ENCODE results near the gene RGCC.
A peak's percentile ranks its signal among the peaks of the same experiment; 100 is the strongest.

RGCC gene

GRCh38 chr13:41515491-41516139 is 58.3 kb downstream of the RGCC start:
- H2AK5ac ChIP-seq (ENCODE audit: low read length, severe bottlenecking): no peak overlapping the region
- no peaks in the 10 kb centered on the region for H3K36me3 ChIP-seq (ENCODE audit: control insufficient read depth in 1 of 2, insufficient read depth in 2 of 2, low read depth in 1 of 2, low read length in 2 of 2)
- no peaks in the 10 kb centered on the region for H3K79me1 ChIP-seq (replicated peaks; ENCODE audit: low read length, poor library complexity, severe bottlenecking)
- no peak overlapping the region for H3K9ac ChIP-seq (ENCODE audit: low read length)
- peak overlapping the region in 1 of 2 experiments; percentile 18 for H3K14ac ChIP-seq (ENCODE audit: low read length in 2 of 2)
- H3K4me3 ChIP-seq (ENCODE audit: insufficient read depth in 1 of 2, low read depth in 1 of 2, low read length in 2 of 2): no peak overlapping the region
- WGBS: 91% methylated on average over 15 of the region's 15 CpGs
- H3K23ac ChIP-seq (ENCODE audit: low read length in 2 of 2): no peak overlapping the region
- H4K8ac ChIP-seq (ENCODE audit: low read length): no peak overlapping the region
- H3K4me2 ChIP-seq (ENCODE audit: low read length, poor library complexity, severe bottlenecking): no peak overlapping the region
- peaks cover 0 to 16% of the 10 kb centered on the region in 2 experiments for H3K27me3 ChIP-seq (ENCODE audit: control insufficient read depth in 1 of 2, insufficient read depth in 1 of 2, low read length in 2 of 2)
- peak overlapping the region; percentile 11 for H4K91ac ChIP-seq (ENCODE audit: low read length)
- H3K9me3 ChIP-seq (ENCODE audit: control insufficient read depth, low read length): no peaks in the 10 kb centered on the region
- H2BK120ac ChIP-seq (ENCODE audit: low read depth, low read length): no peak overlapping the region
- DNase-seq: no peak
- H2BK5ac ChIP-seq (ENCODE audit: low read depth, low read length, poor library complexity, severe bottlenecking): no peak overlapping the region
- no peak overlapping the region for H3K18ac ChIP-seq (ENCODE audit: low read depth in 1 of 2, low read length in 2 of 2)
- H3K27ac ChIP-seq (ENCODE audit: low read length, poor library complexity, severe bottlenecking): no peak overlapping the region
- H2BK15ac ChIP-seq (ENCODE audit: low read depth, poor library complexity, severe bottlenecking): no peak overlapping the region
- no peak overlapping the region for H2BK12ac ChIP-seq (ENCODE audit: low read length in 2 of 2)
- H2AFZ ChIP-seq (ENCODE audit: low read depth, low read length): no peak overlapping the region
- peaks cover 4% of the 10 kb centered on the region for H3K4me1 ChIP-seq (ENCODE audit: control insufficient read depth, insufficient read depth, low read depth, low read length)
- no peak overlapping the region for H3K4ac ChIP-seq (ENCODE audit: low read depth in 1 of 2, low read length in 2 of 2)

GRCh38 chr13:41516166-41516565 is 58.8 kb downstream of the RGCC start:
- 88% methylated on average over 3 of the region's 3 CpGs for WGBS
- Histone ChIP-seq H2BK120ac (ENCODE audit: low read depth, low read length) (no peak overlapping the region), H3K27me3 (ENCODE audit: control insufficient read depth in 1 of 2, insufficient read depth in 1 of 2, low read length in 2 of 2) (peaks cover 0 to 19% of the 10 kb centered on the region in 2 experiments), H3K9me3 (ENCODE audit: control insufficient read depth, low read length) (no peaks in the 10 kb centered on the region), H2BK5ac (ENCODE audit: low read depth, low read length, poor library complexity, severe bottlenecking) (no peak overlapping the region), H4K91ac (ENCODE audit: low read length) (no peak overlapping the region), H3K27ac (ENCODE audit: low read length, poor library complexity, severe bottlenecking) (no peak overlapping the region), H3K4me3 (ENCODE audit: insufficient read depth in 1 of 2, low read depth in 1 of 2, low read length in 2 of 2) (no peak overlapping the region), H3K18ac (ENCODE audit: low read depth in 1 of 2, low read length in 2 of 2) (no peak overlapping the region), H3K79me1 (replicated peaks; ENCODE audit: low read length, poor library complexity, severe bottlenecking) (no peaks in the 10 kb centered on the region), H3K4me1 (ENCODE audit: control insufficient read depth, insufficient read depth, low read depth, low read length) (peaks cover 4% of the 10 kb centered on the region), H2AK5ac (ENCODE audit: low read length, severe bottlenecking) (no peak overlapping the region), H3K4ac (ENCODE audit: low read depth in 1 of 2, low read length in 2 of 2) (no peak overlapping the region), H3K36me3 (ENCODE audit: control insufficient read depth in 1 of 2, insufficient read depth in 2 of 2, low read depth in 1 of 2, low read length in 2 of 2) (no peaks in the 10 kb centered on the region), H3K9ac (ENCODE audit: low read length) (no peak overlapping the region), H4K8ac (ENCODE audit: low read length) (no peak overlapping the region), H2BK12ac (ENCODE audit: low read length in 2 of 2) (no peak overlapping the region), H3K4me2 (ENCODE audit: low read length, poor library complexity, severe bottlenecking) (no peak overlapping the region), H3K23ac (ENCODE audit: low read length in 2 of 2) (no peak overlapping the region), H3K14ac (ENCODE audit: low read length in 2 of 2) (peak overlapping the region in 1 of 2 experiments; percentile 18), H2AFZ (ENCODE audit: low read depth, low read length) (no peak overlapping the region), H2BK15ac (ENCODE audit: low read depth, poor library complexity, severe bottlenecking) (no peak overlapping the region)
- no peak for DNase-seq

GRCh38 chr13:41516760-41517159 is 59.4 kb downstream of the RGCC start:
- DNase-seq: no peak
- WGBS: 96% methylated on average over 3 of the region's 4 CpGs
- Histone ChIP-seq H2BK120ac (ENCODE audit: low read depth, low read length) (no peak overlapping the region), H2AFZ (ENCODE audit: low read depth, low read length) (no peak overlapping the region), H3K4ac (ENCODE audit: low read depth in 1 of 2, low read length in 2 of 2) (no peak overlapping the region), H3K36me3 (ENCODE audit: control insufficient read depth in 1 of 2, insufficient read depth in 2 of 2, low read depth in 1 of 2, low read length in 2 of 2) (no peaks in the 10 kb centered on the region), H3K18ac (ENCODE audit: low read depth in 1 of 2, low read length in 2 of 2) (no peak overlapping the region), H3K14ac (ENCODE audit: low read length in 2 of 2) (no peak overlapping the region), H3K4me3 (ENCODE audit: insufficient read depth in 1 of 2, low read depth in 1 of 2, low read length in 2 of 2) (no peak overlapping the region), H3K27ac (ENCODE audit: low read length, poor library complexity, severe bottlenecking) (no peak overlapping the region), H2BK15ac (ENCODE audit: low read depth, poor library complexity, severe bottlenecking) (no peak overlapping the region), H3K9me3 (ENCODE audit: control insufficient read depth, low read length) (no peaks in the 10 kb centered on the region), H3K23ac (ENCODE audit: low read length in 2 of 2) (no peak overlapping the region), H3K79me1 (replicated peaks; ENCODE audit: low read length, poor library complexity, severe bottlenecking) (no peaks in the 10 kb centered on the region), H3K9ac (ENCODE audit: low read length) (no peak overlapping the region), H4K91ac (ENCODE audit: low read length) (no peak overlapping the region), H2BK12ac (ENCODE audit: low read length in 2 of 2) (no peak overlapping the region), H3K4me2 (ENCODE audit: low read length, poor library complexity, severe bottlenecking) (no peak overlapping the region), H3K4me1 (ENCODE audit: control insufficient read depth, insufficient read depth, low read depth, low read length) (peaks cover 4% of the 10 kb centered on the region), H3K27me3 (ENCODE audit: control insufficient read depth in 1 of 2, insufficient read depth in 1 of 2, low read length in 2 of 2) (peaks cover 0 to 22% of the 10 kb centered on the region in 2 experiments), H2BK5ac (ENCODE audit: low read depth, low read length, poor library complexity, severe bottlenecking) (no peak overlapping the region), H4K8ac (ENCODE audit: low read length) (no peak overlapping the region), H2AK5ac (ENCODE audit: low read length, severe bottlenecking) (no peak overlapping the region)

GRCh38 chr13:41520016-41520659 is 62.8 kb downstream of the RGCC start:
- peaks cover 4% of the 10 kb centered on the region for H3K4me1 ChIP-seq (ENCODE audit: control insufficient read depth, insufficient read depth, low read depth, low read length)

More at GRCh38 chr13:41520016-41520659, 62.8 kb downstream of the RGCC start:
- H2BK15ac ChIP-seq (ENCODE audit: low read depth, poor library complexity, severe bottlenecking): no peak overlapping the region
- H4K8ac ChIP-seq (ENCODE audit: low read length): no peak overlapping the region
- no peak for DNase-seq
- no peak overlapping the region for H2AFZ ChIP-seq (ENCODE audit: low read depth, low read length)
- H3K27me3 ChIP-seq (ENCODE audit: control insufficient read depth in 1 of 2, insufficient read depth in 1 of 2, low read length in 2 of 2): peaks cover 0 to 24% of the 10 kb centered on the region in 2 experiments
- no peak overlapping the region for H4K91ac ChIP-seq (ENCODE audit: low read length)
- no peak overlapping the region for H3K4me2 ChIP-seq (ENCODE audit: low read length, poor library complexity, severe bottlenecking)
- no peak overlapping the region for H3K27ac ChIP-seq (ENCODE audit: low read length, poor library complexity, severe bottlenecking)
- H3K18ac ChIP-seq (ENCODE audit: low read depth in 1 of 2, low read length in 2 of 2): no peak overlapping the region
- no peak overlapping the region for H2AK5ac ChIP-seq (ENCODE audit: low read length, severe bottlenecking)
- H3K9me3 ChIP-seq (ENCODE audit: control insufficient read depth, low read length): no peaks in the 10 kb centered on the region
- no peak overlapping the region for H2BK12ac ChIP-seq (ENCODE audit: low read length in 2 of 2)
- no peak overlapping the region for H2BK5ac ChIP-seq (ENCODE audit: low read depth, low read length, poor library complexity, severe bottlenecking)
- no peaks in the 10 kb centered on the region for H3K79me1 ChIP-seq (replicated peaks; ENCODE audit: low read length, poor library complexity, severe bottlenecking)
- H3K9ac ChIP-seq (ENCODE audit: low read length): no peak overlapping the region
- H3K23ac ChIP-seq (ENCODE audit: low read length in 2 of 2): peak overlapping the region in 1 of 2 experiments; percentile 25
- no peak overlapping the region for H3K4ac ChIP-seq (ENCODE audit: low read depth in 1 of 2, low read length in 2 of 2)
- H3K36me3 ChIP-seq (ENCODE audit: control insufficient read depth in 1 of 2, insufficient read depth in 2 of 2, low read depth in 1 of 2, low read length in 2 of 2): no peaks in the 10 kb centered on the region
- WGBS: 89% methylated on average over 7 of the region's 7 CpGs
- no peak overlapping the region for H2BK120ac ChIP-seq (ENCODE audit: low read depth, low read length)
- H3K14ac ChIP-seq (ENCODE audit: low read length in 2 of 2): no peak overlapping the region
- no peak overlapping the region for H3K4me3 ChIP-seq (ENCODE audit: insufficient read depth in 1 of 2, low read depth in 1 of 2, low read length in 2 of 2)

Data from mesenchymal stem cell (in vitro differentiated cells and primary cell).